Neural progenitor cell (in vitro differentiated cells): ENCODE measurements around the gene RPS19. TPM values are rescaled to one million over a fixed set of nuclear protein-coding genes. Genes with fewer than 3 reads are reported as not detected.

Experiments
- DNase-seq: peaks from one replicate; pipeline ENCODE4 v3.0.0-alpha.2; 2016; ENCODE audit warnings: low spot score
- H2AFZ ChIP-seq: fragments of 200-600 bp; sonication (generic); replicated peaks from 2 replicates; pipeline ENCODE4 v1.6.1; 2016; ENCODE audit warnings: antibody characterized with exemption
- H3F3A ChIP-seq: fragments of 200-600 bp; sonication (generic); 2 replicates; pipeline ENCODE4 v1.6.1; 2016; ENCODE audit warnings: antibody characterized with exemption, low read depth
- H3K27ac ChIP-seq: fragments of 200-600 bp; sonication (generic); 2 replicates; pipeline ENCODE4 v1.5.1; 2016; ENCODE audit warnings: mild to moderate bottlenecking
- H3K27me3 ChIP-seq: fragments of 200-600 bp; sonication (generic); 2 replicates; pipeline ENCODE4 v1.6.1; 2016; ENCODE audit warnings: mild to moderate bottlenecking, moderate library complexity
- H3K36me3 ChIP-seq: fragments of 200-600 bp; sonication (generic); 2 replicates; pipeline ENCODE4 v1.5.1; 2016
- H3K4me1 ChIP-seq: fragments of 200-600 bp; sonication (generic); 2 replicates; pipeline ENCODE4 v1.6.1; 2016; ENCODE audit warnings: mixed run types
- H3K4me2 ChIP-seq: fragments of 200-600 bp; sonication (generic); 2 replicates; pipeline ENCODE4 v1.6.1; 2016
- H3K4me3 ChIP-seq: fragments of 200-600 bp; sonication (generic); 2 replicates; pipeline ENCODE4 v1.5.1; 2016
- H3K79me2 ChIP-seq: fragments of 200-600 bp; sonication (generic); 2 replicates; pipeline ENCODE4 v1.6.1; 2016; ENCODE audit warnings: low read depth
- H3K9ac ChIP-seq: fragments of 200-600 bp; sonication (generic); 2 replicates; pipeline ENCODE4 v1.6.1; 2016
- H3K9me3 ChIP-seq: fragments of 200-600 bp; sonication (generic); 2 replicates; pipeline ENCODE4 v1.5.1; 2016; ENCODE audit warnings: low read depth
- H4K20me1 ChIP-seq: fragments of 200-600 bp; sonication (generic); 2 replicates; pipeline ENCODE4 v1.6.1; 2016; ENCODE audit warnings: low read depth
- H3K27ac Mint-ChIP-seq: 3 replicates; pipeline ENCODE4 v1.8.0; 2021; ENCODE audit warnings: mixed read lengths
- H3K27me3 Mint-ChIP-seq: 2 replicates; pipeline ENCODE4 v1.8.0; 2022; ENCODE audit warnings: low read depth, mild to moderate bottlenecking, inconsistent platforms, moderate library complexity, mixed read lengths; ENCODE audit not compliant: insufficient read depth
- H3K36me3 Mint-ChIP-seq: 3 replicates; pipeline ENCODE4 v1.8.0; 2021; ENCODE audit warnings: mixed read lengths
- H3K4me1 Mint-ChIP-seq: 3 replicates; pipeline ENCODE4 v1.8.0; 2021; ENCODE audit warnings: mixed read lengths
- H3K4me3 Mint-ChIP-seq: 3 replicates; pipeline ENCODE4 v1.8.0; 2021; ENCODE audit warnings: mild to moderate bottlenecking, moderate library complexity, mixed read lengths
- H3K9me3 Mint-ChIP-seq: 3 replicates; pipeline ENCODE4 v1.8.0; 2020; ENCODE audit warnings: mixed read lengths
- CTCF ChIP-seq: fragments of 200-600 bp; sonication (generic); IDR thresholded peaks from 2 replicates; pipeline ENCODE4 v1.5.1; 2017; ENCODE audit warnings: antibody characterized with exemption, mild to moderate bottlenecking
- EZH2 ChIP-seq: fragments of 200-600 bp; sonication (generic); IDR thresholded peaks from 2 replicates; pipeline ENCODE4 v1.6.1; 2017; ENCODE audit warnings: antibody characterized with exemption, mild to moderate bottlenecking, moderate library complexity
- EZH2phosphoT487 ChIP-seq: fragments of 200-600 bp; sonication (generic); IDR thresholded peaks from 2 replicates; pipeline ENCODE4 v1.6.1; 2017; ENCODE audit warnings: antibody characterized with exemption
- microRNA-seq: library from miRNA; unstranded; fragments of <30 nt; microRNA quantifications from one replicate; pipeline ENCODE4, GENCODE V29; 2016
- small RNA-seq: library from RNA; depleted of rRNA; stranded (forward); fragments of <200 nt; gene quantifications from one replicate; pipeline ENCODE3, GENCODE V24; 2015
- total RNA-seq: library from RNA; depleted of rRNA; stranded (reverse); fragments of >200 nt; gene quantifications from 2 replicates; pipeline ENCODE4 v1.2.3, GENCODE V29; 2015; ENCODE audit warnings: low replicate concordance

Gene RPS19
- total RNA-seq, 1 donor from 2014 or later: 1,422 TPM

- Mint-ChIP-seq H3K9me3 (peaks cover 2% of the 10 kb centered on the region), H3K27me3 (peaks cover 15% of the 10 kb centered on the region), H3K27ac (no peak overlapping the region), H3K4me3 (no peak overlapping the region), H3K4me1 (peaks cover 7% of the 10 kb centered on the region), H3K36me3 (no peaks in the 10 kb centered on the region)
- H3K36me3 ChIP-seq: no peaks in the 10 kb centered on the region
- no peaks in the 10 kb centered on the region for H3K9me3 ChIP-seq
- no peak overlapping the region for H3K9ac ChIP-seq
- H4K20me1 ChIP-seq: peaks cover 7% of the 10 kb centered on the region
- H3K27me3 ChIP-seq: peaks cover 98% of the 10 kb centered on the region
- H3K27ac ChIP-seq: no peak overlapping the region
- H3K4me1 ChIP-seq: no peaks in the 10 kb centered on the region
- no peaks in the 10 kb centered on the region for H3K79me2 ChIP-seq
- H3F3A ChIP-seq: peaks cover 19% of the 10 kb centered on the region
- no peak overlapping the region for H2AFZ ChIP-seq
- no peak overlapping the region for H3K4me2 ChIP-seq
- H3K4me3 ChIP-seq: no peak overlapping the region
- TF ChIP-seq CTCF (no peak), EZH2 (peak; percentile 23), EZH2phosphoT487 (peak; percentile 51)
- DNase-seq: no peak
Measured at GRCh38 chr19:41920882-41921576, 61.0 kb downstream of the RPS19 start.

GRCh38 chr19:41921577-41922576 lies 61.8 kb downstream of the RPS19 start:
- peaks cover 2% of the 10 kb centered on the region for H3K9me3 Mint-ChIP-seq
- Histone ChIP-seq H3K79me2 (no peaks in the 10 kb centered on the region), H4K20me1 (peaks cover 9% of the 10 kb centered on the region), H3K9ac (no peak overlapping the region), H3K27me3 (peaks cover 98% of the 10 kb centered on the region), H3F3A (peaks cover 21% of the 10 kb centered on the region), H3K4me1 (no peaks in the 10 kb centered on the region), H3K36me3 (no peaks in the 10 kb centered on the region), H2AFZ (no peak overlapping the region), H3K27ac (no peak overlapping the region), H3K9me3 (no peaks in the 10 kb centered on the region), H3K4me3 (no peak overlapping the region), H3K4me2 (peak overlapping the region; percentile 38)
- no peaks in the 10 kb centered on the region for H3K36me3 Mint-ChIP-seq
- peaks cover 7% of the 10 kb centered on the region for H3K4me1 Mint-ChIP-seq
- TF ChIP-seq EZH2: peak; percentile 27
- no peak for TF ChIP-seq EZH2phosphoT487
- no peak overlapping the region for H3K27ac Mint-ChIP-seq
- no peak for DNase-seq
- H3K27me3 Mint-ChIP-seq: peaks cover 15% of the 10 kb centered on the region
- H3K4me3 Mint-ChIP-seq: no peak overlapping the region

Small RNA genes lying within 50 kb of the gene (microRNA-seq; reads per million reads assigned to microRNA genes)
- 0.91 reads per million for gene MIR6797

Small RNA genes lying within 50 kb of the gene (small RNA-seq; reads per million reads assigned to genes)
- gene MIR6797: not detected

Other genes starting within 250 kb of the RPS19 start
- not detected in 2 replicates for gene CEACAM4, start 233.2 kb upstream of the RPS19 start, total RNA-seq
- gene CEACAM7, start 172.0 kb upstream of the RPS19 start, total RNA-seq: not detected in 2 replicates
- not detected in 2 replicates for gene CEACAM5, start 151.6 kb upstream of the RPS19 start, total RNA-seq
- not detected in 2 replicates for gene CEACAM6, start 104.7 kb upstream of the RPS19 start, total RNA-seq
- not detected in 2 replicates for gene CEACAM3, start 63.7 kb upstream of the RPS19 start, total RNA-seq
- not detected in 2 replicates for gene LYPD4, start 15.6 kb upstream of the RPS19 start, total RNA-seq
- not detected in 2 replicates for gene DMRTC2, start 15.2 kb upstream of the RPS19 start, total RNA-seq
- gene CD79A, start 17.0 kb downstream of the RPS19 start, total RNA-seq: 0.11 and 0.25 TPM in 2 replicates
- gene ARHGEF1, start 22.9 kb downstream of the RPS19 start, total RNA-seq: 10.9 and 25.2 TPM in 2 replicates
- gene ERFL, start 68.2 kb downstream of the RPS19 start, total RNA-seq: 0.22 and 0.65 TPM in 2 replicates
- 33.1 and 108 TPM in 2 replicates for gene RABAC1, start 99.1 kb downstream of the RPS19 start, total RNA-seq
- 1.6 TPM in 1 of 2 replicates, not detected in the other for gene ATP1A3, start 134.0 kb downstream of the RPS19 start, total RNA-seq
- 5.8 and 19.4 TPM in 2 replicates for gene GRIK5, start 210.0 kb downstream of the RPS19 start, total RNA-seq
- gene ZNF574, start 215.9 kb downstream of the RPS19 start, total RNA-seq: 13.4 and 35.6 TPM in 2 replicates